GM12891 (cell line): ENCODE data around the gene OR2T27.

ENCODE experiments used
- POLR2A ChIP-seq: IDR thresholded peaks from 2 replicates; pipeline ENCODE4 v1.6.1; 2011; ENCODE audit warnings: low read depth, low read length, control low read depth
- TAF1 ChIP-seq: IDR thresholded peaks from 2 replicates; pipeline ENCODE4 v1.6.1; 2011; ENCODE audit warnings: low read depth, low read length, control low read depth

GRCh38 chr1:248625971-248626370, 29.4 kb downstream of the OR2T27 start:
- no peak for TF ChIP-seq POLR2A
- TF ChIP-seq TAF1 = no peak
